Activated CD4-positive, alpha-beta T cell treated with anti-CD3 and anti-CD28 coated beads, Interleukin-2, amount 10 ng/mL, durations not matched to agents 24 days and 14 days (primary cell): ENCODE measurements around the gene CERT1. TPM values are rescaled to one million over a fixed set of nuclear protein-coding genes. Genes with fewer than 3 reads are reported as not detected.

ENCODE experiments used
- DNase-seq: peaks from one replicate; pipeline ENCODE4 v3.0.0; 2022
- H3K27ac Mint-ChIP-seq: one replicate; pipeline ENCODE4 v1.8.0; 2022; ENCODE audit warnings: mild to moderate bottlenecking, mixed read lengths
- H3K27me3 Mint-ChIP-seq: one replicate; pipeline ENCODE4 v1.8.0; 2022; ENCODE audit warnings: mixed read lengths
- H3K36me3 Mint-ChIP-seq: one replicate; pipeline ENCODE4 v1.8.0; 2022; ENCODE audit warnings: low read depth, mild to moderate bottlenecking, mixed read lengths
- H3K4me1 Mint-ChIP-seq: one replicate; pipeline ENCODE4 v1.8.0; 2021; ENCODE audit warnings: mixed read lengths
- H3K4me3 Mint-ChIP-seq: one replicate; pipeline ENCODE4 v1.8.0; 2022; ENCODE audit warnings: mild to moderate bottlenecking, moderate library complexity, mixed read lengths
- H3K9me3 Mint-ChIP-seq: one replicate; pipeline ENCODE4 v1.8.0; 2021; ENCODE audit warnings: mixed read lengths
- intact Hi-C: fragments of 100-400 bp; cut with micrococcal nuclease; formaldehyde crosslinking; loops from one replicate; pipeline ENCODE4 v1.15.1; 2023
- total RNA-seq: library from RNA; stranded (reverse); gene quantifications from 2 replicates; pipeline ENCODE4 v1.2.3, GENCODE V29; 2022

CERT1 gene
- total RNA-seq, 1 donor from 2014 or later: 46.4 TPM

DNA sequence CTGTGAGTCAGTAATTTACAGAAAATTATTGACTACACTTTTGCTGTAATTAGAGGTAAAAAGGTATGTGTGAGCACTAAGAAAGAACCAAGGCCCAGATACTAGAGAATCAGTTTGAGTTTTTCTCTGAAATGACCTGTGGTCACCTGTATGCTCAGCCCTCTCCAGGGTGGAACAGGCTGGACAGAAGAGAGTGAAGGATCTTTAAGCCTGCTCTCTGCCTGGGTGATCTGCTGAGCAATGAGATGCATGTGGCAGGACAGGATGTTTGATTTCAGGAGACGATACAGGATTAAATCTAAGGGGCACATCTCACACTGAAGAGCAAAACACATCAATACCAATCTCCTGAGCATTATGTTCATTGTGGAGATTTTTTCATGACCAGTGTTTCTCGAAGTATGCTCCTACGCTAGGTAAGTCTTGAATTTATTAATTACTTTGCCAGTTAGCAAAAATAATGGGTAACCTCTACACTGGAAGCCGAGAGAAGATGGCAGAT, 148.9 kb downstream of the CERT1 start:
- no peaks in the 10 kb centered on the region for H3K9me3 Mint-ChIP-seq
- peaks cover 4% of the 10 kb centered on the region for H3K4me1 Mint-ChIP-seq
- intact Hi-C loops: no loop called here
- H3K27ac Mint-ChIP-seq: no peak overlapping the region
- no peaks in the 10 kb centered on the region for H3K27me3 Mint-ChIP-seq
- no peak overlapping the region for H3K4me3 Mint-ChIP-seq
- H3K36me3 Mint-ChIP-seq: peaks cover 30% of the 10 kb centered on the region
- no peak for DNase-seq

DNA sequence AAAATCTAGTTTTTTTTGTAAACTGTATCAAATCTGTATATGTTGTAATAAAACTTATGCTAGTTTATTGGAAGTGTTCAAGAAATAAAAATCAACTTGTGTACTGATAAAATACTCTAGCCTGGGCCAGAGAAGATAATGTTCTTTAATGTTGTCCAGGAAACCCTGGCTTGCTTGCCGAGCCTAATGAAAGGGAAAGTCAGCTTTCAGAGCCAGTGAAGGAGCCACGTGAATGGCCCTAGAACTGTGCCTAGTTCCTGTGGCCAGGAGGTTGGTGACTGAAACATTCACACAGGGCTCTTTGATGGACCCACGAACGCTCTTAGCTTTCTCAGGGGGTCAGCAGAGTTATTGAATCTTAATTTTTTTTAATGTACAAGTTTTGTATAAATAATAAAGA, 150.1 kb downstream of the CERT1 start:
- no peak overlapping the region for H3K27ac Mint-ChIP-seq
- H3K4me3 Mint-ChIP-seq: no peak overlapping the region
- H3K9me3 Mint-ChIP-seq: no peaks in the 10 kb centered on the region
- no peaks in the 10 kb centered on the region for H3K4me1 Mint-ChIP-seq
- H3K27me3 Mint-ChIP-seq: no peaks in the 10 kb centered on the region
- H3K36me3 Mint-ChIP-seq: peaks cover 39% of the 10 kb centered on the region
- DNase-seq: no peak
- intact Hi-C loops: no loop called here

DNA sequence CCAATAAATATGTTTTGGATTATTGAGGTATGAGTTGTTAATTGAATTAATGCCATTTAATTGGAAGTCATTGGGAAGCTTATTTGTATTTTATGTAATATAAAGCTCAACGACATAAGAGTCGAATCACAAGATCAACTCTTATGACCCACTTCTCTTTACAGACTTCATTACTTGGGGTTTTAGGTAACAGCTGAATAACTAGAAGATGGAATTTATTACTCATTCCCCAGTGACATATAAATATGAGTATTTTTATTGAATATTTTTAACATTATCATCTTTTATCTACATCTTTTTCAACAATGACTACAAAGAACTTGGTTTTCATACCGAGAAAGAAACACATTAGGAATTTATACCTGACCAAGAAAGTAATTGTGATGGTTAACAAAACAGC, 153.3 kb downstream of the CERT1 start:
- Mint-ChIP-seq H3K9me3 (no peaks in the 10 kb centered on the region), H3K4me1 (no peaks in the 10 kb centered on the region), H3K36me3 (peaks cover 56% of the 10 kb centered on the region), H3K4me3 (no peak overlapping the region), H3K27me3 (no peaks in the 10 kb centered on the region), H3K27ac (no peak overlapping the region)
- no peak for DNase-seq
- intact Hi-C loops: no loop called here

DNA sequence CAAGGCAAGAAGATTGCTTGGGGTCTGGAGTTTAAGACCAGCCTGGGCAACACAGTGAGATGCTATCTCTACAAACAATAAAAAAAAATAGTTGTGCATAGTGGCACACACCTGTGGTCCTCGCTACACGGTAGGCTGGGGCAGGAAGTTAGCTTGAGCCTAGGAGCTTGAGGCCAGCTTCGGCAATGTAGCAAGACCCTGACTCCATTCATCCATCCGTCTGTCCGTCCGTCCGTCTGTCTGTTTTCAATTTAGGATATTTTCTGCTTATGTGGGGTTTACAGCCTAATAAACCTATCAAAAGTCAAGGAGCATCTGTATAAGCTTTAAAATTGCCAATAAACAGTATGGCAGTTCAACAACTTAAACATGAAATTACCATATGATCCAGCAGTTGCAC, 154.7 kb downstream of the CERT1 start:
- Mint-ChIP-seq H3K27me3 (no peaks in the 10 kb centered on the region), H3K4me3 (no peak overlapping the region), H3K4me1 (peaks cover 2% of the 10 kb centered on the region), H3K27ac (no peak overlapping the region), H3K9me3 (no peaks in the 10 kb centered on the region), H3K36me3 (peaks cover 63% of the 10 kb centered on the region)
- intact Hi-C loops: no loop called here
- DNase-seq: no peak

DNA sequence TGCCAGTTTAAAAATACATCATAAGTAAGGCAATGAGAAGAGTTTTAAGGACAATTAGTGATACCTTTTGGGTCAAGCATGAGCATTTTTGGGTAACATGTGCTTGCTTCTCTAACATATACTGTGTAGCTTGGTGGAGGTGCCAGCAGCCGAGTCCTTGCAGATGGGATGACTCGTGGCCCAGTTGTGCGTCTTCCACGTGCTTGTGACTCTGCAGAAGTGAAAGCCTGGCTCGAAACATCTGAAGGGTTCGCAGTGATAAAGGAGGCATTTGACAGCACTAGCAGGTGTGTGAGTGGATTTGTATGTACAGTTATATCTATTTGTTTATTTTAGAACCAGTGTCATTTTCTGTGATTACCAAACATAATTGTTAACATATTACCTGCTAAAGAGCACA, 156.2 kb downstream of the CERT1 start:
- intact Hi-C loops: no loop called here
- Mint-ChIP-seq H3K4me3 (no peak overlapping the region), H3K36me3 (peaks cover 67% of the 10 kb centered on the region), H3K9me3 (no peaks in the 10 kb centered on the region), H3K27me3 (no peaks in the 10 kb centered on the region), H3K4me1 (peaks cover 12% of the 10 kb centered on the region), H3K27ac (no peak overlapping the region)
- DNase-seq: no peak

DNA sequence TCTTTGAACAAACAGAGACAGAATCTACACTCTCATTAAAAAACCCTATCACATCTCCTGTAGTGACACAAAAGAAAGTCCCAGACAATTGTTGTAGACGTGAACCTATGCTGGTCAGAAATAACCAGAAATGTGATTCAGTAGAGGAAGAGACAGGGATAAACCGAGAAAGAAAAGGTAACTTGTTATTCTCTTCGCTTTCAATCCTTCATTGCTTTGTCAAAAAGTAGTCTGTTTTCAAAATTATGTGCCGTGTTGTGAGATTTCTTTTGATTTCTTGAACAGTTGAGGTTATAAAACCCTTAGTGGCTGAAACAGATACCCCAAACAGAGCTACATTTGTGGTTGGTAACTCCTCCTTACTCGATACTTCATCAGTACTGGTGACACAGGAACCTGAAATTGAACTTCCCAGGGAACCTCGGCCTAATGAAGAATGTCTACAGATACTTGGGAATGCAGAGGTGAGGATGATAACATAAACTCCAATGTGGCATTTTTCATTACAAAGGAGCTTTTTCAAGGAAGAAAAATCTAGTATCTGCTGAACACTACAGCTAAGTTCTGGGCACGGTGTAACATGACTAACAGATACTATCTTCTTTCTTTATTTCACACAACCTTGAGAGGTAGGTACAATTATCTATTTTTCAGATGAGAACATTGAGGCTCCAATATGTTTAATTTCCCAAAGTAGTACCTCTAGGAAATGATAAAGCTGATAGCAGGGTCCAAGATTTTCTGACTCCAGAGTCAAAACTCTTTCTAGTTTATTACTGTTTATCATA, 160.1 kb downstream of the CERT1 start:
- no peaks in the 10 kb centered on the region for H3K27me3 Mint-ChIP-seq
- peaks cover 69% of the 10 kb centered on the region for H3K36me3 Mint-ChIP-seq
- H3K4me3 Mint-ChIP-seq: peak overlapping the region; percentile 3
- intact Hi-C loops: loop anchor here (1.0 to 5.0 kb wide), 3 partner anchors 15 to 215 kb away; partner anchors contain the start of genes CERT1 and POLK
- no peaks in the 10 kb centered on the region for H3K9me3 Mint-ChIP-seq
- H3K4me1 Mint-ChIP-seq: peaks cover 23% of the 10 kb centered on the region
- H3K27ac Mint-ChIP-seq: peak overlapping the region; percentile 78
- no peak for DNase-seq

DNA sequence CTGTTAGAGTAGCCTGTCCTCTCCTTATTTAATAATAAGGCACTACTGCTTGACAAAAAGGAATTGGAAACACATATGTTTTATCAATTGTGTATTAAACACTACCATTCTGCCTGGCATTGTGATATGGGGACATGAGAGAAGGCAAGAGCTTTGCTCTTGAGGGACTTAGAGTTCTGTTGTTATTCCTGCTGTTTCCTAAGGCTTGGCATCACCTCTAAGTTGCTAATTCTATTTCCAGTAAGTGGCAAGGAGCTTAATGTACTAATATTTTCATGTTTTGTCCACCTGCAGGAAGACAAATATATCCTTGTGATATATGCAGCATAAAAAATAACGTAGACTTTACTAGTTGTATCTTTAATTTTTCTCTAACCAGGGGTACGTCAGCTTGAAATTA, 161.8 kb downstream of the CERT1 start:
- H3K9me3 Mint-ChIP-seq: no peaks in the 10 kb centered on the region
- no peak for DNase-seq
- intact Hi-C loops: loop anchor here (2.0 to 5.0 kb wide), 2 partner anchors 163 to 217 kb away; partner anchors contain the start of genes CERT1 and POLK
- no peaks in the 10 kb centered on the region for H3K27me3 Mint-ChIP-seq
- no peak overlapping the region for H3K27ac Mint-ChIP-seq
- peaks cover 23% of the 10 kb centered on the region for H3K4me1 Mint-ChIP-seq
- H3K4me3 Mint-ChIP-seq: no peak overlapping the region
- peaks cover 69% of the 10 kb centered on the region for H3K36me3 Mint-ChIP-seq

DNA sequence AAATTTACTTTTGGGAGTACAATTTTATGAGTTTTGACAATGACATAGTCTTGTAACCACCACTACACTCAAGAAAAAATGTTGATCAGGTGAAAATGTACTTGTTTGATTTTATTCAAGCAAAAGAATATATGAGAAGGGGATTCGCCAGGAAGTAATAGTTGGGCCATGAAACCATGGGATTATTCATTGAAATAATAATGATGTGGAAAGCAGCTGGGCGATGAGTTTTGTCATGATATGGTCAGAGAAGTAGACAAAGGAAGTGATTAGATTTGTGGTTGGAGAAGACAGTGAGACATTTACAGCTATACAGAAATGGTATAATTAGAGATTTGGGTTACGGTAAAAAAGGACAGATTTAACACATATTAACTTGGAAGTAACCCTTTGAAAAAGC, 163.2 kb downstream of the CERT1 start:
- H3K27me3 Mint-ChIP-seq: no peaks in the 10 kb centered on the region
- H3K9me3 Mint-ChIP-seq: no peaks in the 10 kb centered on the region
- peaks cover 66% of the 10 kb centered on the region for H3K36me3 Mint-ChIP-seq
- H3K4me1 Mint-ChIP-seq: peaks cover 23% of the 10 kb centered on the region
- peak; percentile 11 for DNase-seq
- H3K4me3 Mint-ChIP-seq: no peak overlapping the region
- intact Hi-C loops: no loop called here
- H3K27ac Mint-ChIP-seq: no peak overlapping the region

DNA sequence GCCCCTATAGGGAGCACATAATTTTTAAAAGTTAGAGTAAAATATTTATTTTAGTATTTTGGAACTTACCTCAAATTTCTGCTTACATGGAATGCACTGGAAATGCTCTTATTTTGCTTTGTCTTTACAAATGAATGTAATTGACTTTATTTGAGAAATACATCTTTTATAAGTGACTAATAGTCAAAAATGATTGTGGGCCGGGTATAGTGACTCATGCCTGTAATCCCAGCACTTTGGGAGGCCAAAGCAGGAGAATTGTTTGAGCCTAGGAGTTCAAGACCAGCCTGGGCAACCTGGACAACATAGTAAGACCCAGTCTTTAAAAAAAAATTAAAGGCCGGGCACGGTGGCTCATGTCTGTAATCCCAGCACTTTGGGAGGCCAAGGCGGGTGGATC, 168.6 kb downstream of the CERT1 start:
- no peak overlapping the region for H3K27ac Mint-ChIP-seq
- no peaks in the 10 kb centered on the region for H3K27me3 Mint-ChIP-seq
- H3K9me3 Mint-ChIP-seq: no peaks in the 10 kb centered on the region
- intact Hi-C loops: no loop called here
- DNase-seq: no peak
- H3K36me3 Mint-ChIP-seq: peaks cover 43% of the 10 kb centered on the region
- no peak overlapping the region for H3K4me3 Mint-ChIP-seq
- H3K4me1 Mint-ChIP-seq: peaks cover 34% of the 10 kb centered on the region

DNA sequence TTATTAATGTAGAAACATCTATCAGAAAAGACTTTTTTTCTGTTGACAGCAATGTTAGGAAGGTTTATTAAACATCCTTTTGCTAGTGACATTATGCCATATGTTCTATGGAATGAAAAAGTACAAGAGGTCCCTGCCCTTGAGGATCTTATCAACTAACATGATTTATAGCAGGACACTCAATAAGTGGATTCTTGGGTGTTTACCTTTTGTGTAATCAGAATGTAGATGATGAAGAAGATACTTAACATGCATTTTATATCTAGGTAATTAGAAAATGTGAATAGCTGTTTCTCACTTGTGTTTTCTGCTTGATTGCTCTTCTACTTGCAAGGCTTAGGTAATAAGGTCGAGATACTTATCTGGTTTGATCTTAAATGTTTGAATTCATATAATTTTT, 169.5 kb downstream of the CERT1 start:
- no peaks in the 10 kb centered on the region for H3K9me3 Mint-ChIP-seq
- no peak overlapping the region for H3K27ac Mint-ChIP-seq
- no peak for DNase-seq
- peaks cover 36% of the 10 kb centered on the region for H3K4me1 Mint-ChIP-seq
- no peaks in the 10 kb centered on the region for H3K27me3 Mint-ChIP-seq
- H3K36me3 Mint-ChIP-seq: peaks cover 40% of the 10 kb centered on the region
- intact Hi-C loops: no loop called here
- H3K4me3 Mint-ChIP-seq: no peak overlapping the region

DNA sequence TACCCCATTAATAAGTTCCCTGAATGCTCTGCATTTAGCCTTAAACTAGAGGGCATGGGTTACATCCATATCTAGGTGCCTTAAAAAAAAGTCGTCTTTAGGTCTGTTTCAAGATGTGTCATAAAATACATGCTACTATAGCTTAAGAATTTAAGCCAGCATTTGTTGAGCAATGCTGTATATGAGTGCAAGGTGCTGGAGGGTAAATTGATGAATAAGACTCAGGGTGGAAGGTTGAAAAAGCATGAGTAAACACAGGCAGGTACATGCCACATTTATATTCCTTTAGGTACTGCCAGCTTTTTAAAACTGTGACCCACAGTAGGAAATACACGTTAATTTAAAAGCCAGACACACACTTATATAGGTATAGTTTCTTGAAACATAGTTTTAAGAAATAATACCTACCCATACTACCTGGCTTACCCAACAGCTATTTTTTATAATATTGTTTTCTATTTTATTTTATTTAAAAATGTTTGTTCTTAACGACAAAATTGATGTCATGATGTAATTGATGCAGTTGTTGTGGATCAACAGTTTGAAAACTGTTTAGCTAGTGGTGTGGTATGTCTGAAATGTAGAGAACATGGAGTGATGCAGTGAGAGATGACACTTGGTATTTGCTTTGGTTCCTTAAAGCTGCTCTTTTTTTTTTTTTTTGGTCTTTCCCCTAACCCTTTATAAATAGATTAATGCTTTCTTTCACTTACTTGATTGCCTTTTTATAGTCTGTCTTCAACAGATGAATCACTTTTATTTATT, 170.5 kb downstream of the CERT1 start:
- intact Hi-C loops: no loop called here
- H3K9me3 Mint-ChIP-seq: no peaks in the 10 kb centered on the region
- H3K4me1 Mint-ChIP-seq: peaks cover 36% of the 10 kb centered on the region
- no peaks in the 10 kb centered on the region for H3K27me3 Mint-ChIP-seq
- H3K27ac Mint-ChIP-seq: no peak overlapping the region
- H3K4me3 Mint-ChIP-seq: no peak overlapping the region
- H3K36me3 Mint-ChIP-seq: peaks cover 35% of the 10 kb centered on the region
- no peak for DNase-seq

DNA sequence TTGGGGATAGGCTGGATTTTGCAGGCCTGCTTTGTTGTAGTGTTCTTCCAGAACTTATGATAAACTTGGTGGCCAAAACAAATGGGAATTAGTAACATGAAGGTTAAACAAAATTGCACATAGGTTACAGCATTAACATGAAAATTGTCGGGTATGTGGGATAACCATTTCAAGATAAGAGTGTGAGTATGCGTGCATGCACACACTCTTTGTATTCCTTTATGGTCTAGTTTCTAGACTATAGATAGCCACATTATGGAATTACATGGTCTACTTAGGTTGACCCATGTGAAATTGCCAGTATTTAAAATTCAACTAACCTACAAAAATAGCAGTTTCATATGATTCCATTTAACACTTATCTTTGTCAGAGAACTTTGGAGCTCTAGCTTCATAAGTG, 173.0 kb downstream of the CERT1 start:
- intact Hi-C loops: loop anchor here (5.0 kb wide), 3 partner anchors 229 to 929 kb away; no protein-coding TSS in a partner anchor
- no peaks in the 10 kb centered on the region for H3K9me3 Mint-ChIP-seq
- no peak for DNase-seq
- no peak overlapping the region for H3K27ac Mint-ChIP-seq
- H3K36me3 Mint-ChIP-seq: peaks cover 21% of the 10 kb centered on the region
- H3K4me1 Mint-ChIP-seq: peaks cover 40% of the 10 kb centered on the region
- H3K27me3 Mint-ChIP-seq: no peaks in the 10 kb centered on the region
- no peak overlapping the region for H3K4me3 Mint-ChIP-seq

DNA sequence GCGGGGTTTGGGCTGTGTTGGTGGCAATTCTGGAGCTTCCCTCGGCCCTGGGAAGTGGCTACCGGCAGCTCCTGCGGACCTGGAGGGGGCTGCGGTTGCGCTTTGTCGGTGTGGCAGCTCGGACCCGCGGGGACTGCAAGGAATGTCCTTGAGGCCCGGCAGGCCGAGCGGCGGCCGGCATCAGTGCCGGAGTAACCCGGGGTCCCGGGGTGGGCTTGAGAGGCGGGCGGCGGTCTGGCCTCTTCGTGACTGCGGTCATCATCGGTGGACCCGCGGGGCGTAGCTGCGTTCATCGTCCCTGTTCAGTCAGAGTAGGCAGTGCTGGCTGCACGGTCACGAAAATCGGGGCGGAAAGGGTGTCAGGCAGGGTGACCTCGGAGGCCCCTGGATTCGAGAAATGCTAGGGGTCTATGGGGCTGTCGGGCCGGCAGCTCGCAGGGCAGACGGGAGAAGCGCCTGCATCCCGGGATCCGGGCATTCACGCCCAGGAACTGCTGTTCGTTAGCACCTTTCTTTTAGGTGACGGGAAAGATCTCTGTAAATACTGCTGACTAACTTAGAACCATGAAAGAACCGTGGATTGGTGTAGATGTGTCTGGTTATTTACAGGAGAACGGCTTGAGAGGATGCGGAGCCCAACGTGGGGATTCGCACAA, 173.9 kb downstream of the CERT1 start:
- Mint-ChIP-seq H3K27ac (no peak overlapping the region), H3K27me3 (no peaks in the 10 kb centered on the region), H3K4me3 (no peak overlapping the region), H3K4me1 (peaks cover 39% of the 10 kb centered on the region), H3K36me3 (peaks cover 19% of the 10 kb centered on the region), H3K9me3 (no peaks in the 10 kb centered on the region)
- DNase-seq: peak; percentile 83
- intact Hi-C loops: loop anchor here (1.0 to 5.0 kb wide), 9 partner anchors 17 to 930 kb away; partner anchors contain the start of genes CERT1, GCNT4, GFM2 and NSA2
